Measurements from ENCODE around the gene RAB11A.

GRCh38 chr15:65857718-65858402, 11.4 kb upstream of the RAB11A start:
- TF ChIP-seq POLR2A (IDR thresholded peaks at IDR 0.05), result no peak
- TF ChIP-seq CTCF (IDR thresholded peaks at IDR 0.05), result no peak
- no peak for TF ChIP-seq POLR2AphosphoS5 (IDR thresholded peaks at IDR 0.05)
